Ascending aorta (tissue), 2 donors: Measurements from ENCODE around the gene M1AP. TPM values are rescaled to one million over a fixed set of nuclear protein-coding genes. Genes with fewer than 3 reads are reported as not detected.

Experiments
- DNase-seq, 2 donors: peaks; one replicate each; pipeline ENCODE4 v3.0.0-alpha.2; 2019; ENCODE audit warnings: low spot score in 2 of 2
- H3K27ac ChIP-seq, 2 donors: fragments of 200-600 bp; sonication (generic); one replicate each; pipeline ENCODE4 v1.5.1; 2016 to 2017; ENCODE audit warnings: mild to moderate bottlenecking in 1 of 2
- H3K27me3 ChIP-seq: fragments of 200-600 bp; sonication (generic); one replicate; pipeline ENCODE4 v1.5.1; 2017
- H3K36me3 ChIP-seq, 2 donors: fragments of 200-600 bp; sonication (generic); one replicate each; pipeline ENCODE4 v1.5.1; 2016
- H3K4me1 ChIP-seq, 2 donors: fragments of 200-600 bp; sonication (generic); one replicate each; pipeline ENCODE4 v1.5.1; 2016 to 2017; ENCODE audit warnings: mild to moderate bottlenecking in 1 of 2
- H3K4me3 ChIP-seq, 2 donors: fragments of 200-600 bp; sonication (generic); one replicate each; pipeline ENCODE4 v1.5.1; 2016 to 2017; ENCODE audit warnings: mild to moderate bottlenecking in 1 of 2
- H3K9me3 ChIP-seq, 2 donors: fragments of 200-600 bp; sonication (generic); one replicate each; pipeline ENCODE4 v1.5.1; 2016
- intact Hi-C: fragments of 100-400 bp; cut with DNase I; formaldehyde crosslinking; loops from one replicate; pipeline ENCODE4 v1.15.1; 2023
- total RNA-seq: library from RNA; depleted of rRNA; stranded (reverse); fragments of >200 nt; gene quantifications from one replicate; pipeline ENCODE4 v1.1.0, GENCODE V29; 2016
- TF ChIP-seq, protein P1 (sequence below), 3 experiments: fragments of 200-600 bp in 2 of 3; fragments of 450-650 bp in 1 of 3; sonication (generic) in 2 of 3; IDR thresholded peaks; one replicate each; pipeline ENCODE4 v1.5.1; 2016 to 2019; ENCODE audit warnings: antibody characterized with exemption in 3 of 3, mild to moderate bottlenecking in 1 of 3, moderate library complexity in 1 of 3

M1AP gene
- total RNA-seq, 1 donor from 2014 or later, result not detected

DNA sequence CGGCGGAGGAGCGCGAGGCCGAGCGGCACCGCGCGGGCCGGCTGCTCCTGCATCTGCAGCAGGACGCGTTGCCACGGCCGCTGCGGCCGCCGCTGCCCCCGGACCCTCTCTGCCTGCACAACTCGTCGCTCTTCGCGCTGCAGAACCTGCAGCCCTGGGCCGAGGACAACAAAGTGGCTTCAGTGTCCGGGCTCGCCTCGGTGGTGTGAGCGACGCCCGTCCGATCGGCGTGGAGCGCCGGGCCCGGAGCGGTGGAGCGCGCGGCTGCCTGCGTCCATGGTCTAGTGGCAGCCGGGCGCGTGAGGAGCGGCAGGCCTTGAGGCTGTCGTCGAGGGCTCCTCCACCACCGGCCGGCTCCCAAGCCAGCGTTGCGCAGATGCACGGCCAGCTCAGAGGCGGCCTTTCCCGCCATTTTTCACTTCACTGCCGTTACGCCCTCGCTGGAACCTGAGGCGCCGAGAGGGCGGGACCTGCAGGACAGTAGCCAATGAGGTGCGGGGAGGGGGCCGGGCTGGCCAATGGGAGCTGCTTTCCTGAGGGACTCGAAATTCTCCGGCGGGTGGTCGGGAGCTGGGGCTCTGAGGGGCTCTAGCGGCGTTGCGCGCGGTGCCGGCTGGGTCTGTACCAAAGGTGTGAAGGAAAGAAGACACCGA, 132.0 kb downstream of the M1AP start:
- peaks cover 16 to 18% of the 10 kb centered on the region in 2 donors for H3K4me1 ChIP-seq
- intact Hi-C loops, result no loop called here
- H3K27ac ChIP-seq, result no peak overlapping the region
- H3K4me3 ChIP-seq, result peak overlapping the region; percentile 46 to 58
- TF ChIP-seq, protein P1, sequence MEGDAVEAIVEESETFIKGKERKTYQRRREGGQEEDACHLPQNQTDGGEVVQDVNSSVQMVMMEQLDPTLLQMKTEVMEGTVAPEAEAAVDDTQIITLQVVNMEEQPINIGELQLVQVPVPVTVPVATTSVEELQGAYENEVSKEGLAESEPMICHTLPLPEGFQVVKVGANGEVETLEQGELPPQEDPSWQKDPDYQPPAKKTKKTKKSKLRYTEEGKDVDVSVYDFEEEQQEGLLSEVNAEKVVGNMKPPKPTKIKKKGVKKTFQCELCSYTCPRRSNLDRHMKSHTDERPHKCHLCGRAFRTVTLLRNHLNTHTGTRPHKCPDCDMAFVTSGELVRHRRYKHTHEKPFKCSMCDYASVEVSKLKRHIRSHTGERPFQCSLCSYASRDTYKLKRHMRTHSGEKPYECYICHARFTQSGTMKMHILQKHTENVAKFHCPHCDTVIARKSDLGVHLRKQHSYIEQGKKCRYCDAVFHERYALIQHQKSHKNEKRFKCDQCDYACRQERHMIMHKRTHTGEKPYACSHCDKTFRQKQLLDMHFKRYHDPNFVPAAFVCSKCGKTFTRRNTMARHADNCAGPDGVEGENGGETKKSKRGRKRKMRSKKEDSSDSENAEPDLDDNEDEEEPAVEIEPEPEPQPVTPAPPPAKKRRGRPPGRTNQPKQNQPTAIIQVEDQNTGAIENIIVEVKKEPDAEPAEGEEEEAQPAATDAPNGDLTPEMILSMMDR (IDR thresholded peaks at IDR 0.05), result no peak
- DNase-seq, result no peak
- peaks cover 39% of the 10 kb centered on the region for H3K27me3 ChIP-seq
- H3K9me3 ChIP-seq, result no peaks in the 10 kb centered on the region
- H3K36me3 ChIP-seq, result no peaks in the 10 kb centered on the region

DNA sequence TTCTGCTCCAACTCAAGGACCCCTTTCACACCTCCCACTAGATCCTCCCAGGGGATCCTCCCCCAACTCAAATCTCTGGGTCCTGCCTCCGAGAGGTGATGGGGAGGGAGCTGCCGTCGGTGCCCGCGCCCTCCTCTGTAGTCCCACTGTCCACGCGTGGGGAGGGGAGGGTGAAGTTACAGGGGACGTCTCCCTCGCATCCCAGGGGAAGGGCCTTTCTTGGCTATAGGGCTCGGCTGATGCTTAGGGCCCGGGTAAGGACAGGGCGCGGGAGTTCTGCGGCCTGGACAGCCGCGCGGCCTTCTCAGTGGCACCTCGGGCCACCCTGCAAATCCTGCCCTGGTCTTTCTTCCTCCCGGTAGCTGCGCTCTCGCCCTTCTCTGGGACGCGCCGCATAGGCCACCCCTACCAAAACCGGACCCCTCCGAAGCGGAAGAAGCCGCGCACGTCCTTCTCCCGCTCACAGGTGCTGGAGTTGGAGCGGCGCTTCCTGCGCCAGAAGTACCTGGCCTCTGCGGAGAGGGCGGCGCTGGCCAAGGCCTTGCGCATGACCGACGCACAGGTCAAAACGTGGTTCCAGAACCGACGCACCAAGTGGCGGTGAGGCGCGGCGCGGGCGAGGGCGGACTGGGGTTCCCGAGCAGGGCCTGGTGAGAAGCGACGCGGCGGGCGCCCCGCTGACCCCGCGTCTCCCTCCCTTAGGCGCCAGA, 132.7 kb downstream of the M1AP start:
- H3K27me3 ChIP-seq, result peaks cover 39% of the 10 kb centered on the region
- peak overlapping the region; percentile 46 to 58 for H3K4me3 ChIP-seq
- TF ChIP-seq, protein P1 (IDR thresholded peaks at IDR 0.05), result no peak
- no peak overlapping the region for H3K27ac ChIP-seq
- DNase-seq, result no peak
- intact Hi-C loops, result no loop called here
- no peaks in the 10 kb centered on the region for H3K36me3 ChIP-seq
- peaks cover 16 to 18% of the 10 kb centered on the region in 2 donors for H3K4me1 ChIP-seq
- no peaks in the 10 kb centered on the region for H3K9me3 ChIP-seq

DNA sequence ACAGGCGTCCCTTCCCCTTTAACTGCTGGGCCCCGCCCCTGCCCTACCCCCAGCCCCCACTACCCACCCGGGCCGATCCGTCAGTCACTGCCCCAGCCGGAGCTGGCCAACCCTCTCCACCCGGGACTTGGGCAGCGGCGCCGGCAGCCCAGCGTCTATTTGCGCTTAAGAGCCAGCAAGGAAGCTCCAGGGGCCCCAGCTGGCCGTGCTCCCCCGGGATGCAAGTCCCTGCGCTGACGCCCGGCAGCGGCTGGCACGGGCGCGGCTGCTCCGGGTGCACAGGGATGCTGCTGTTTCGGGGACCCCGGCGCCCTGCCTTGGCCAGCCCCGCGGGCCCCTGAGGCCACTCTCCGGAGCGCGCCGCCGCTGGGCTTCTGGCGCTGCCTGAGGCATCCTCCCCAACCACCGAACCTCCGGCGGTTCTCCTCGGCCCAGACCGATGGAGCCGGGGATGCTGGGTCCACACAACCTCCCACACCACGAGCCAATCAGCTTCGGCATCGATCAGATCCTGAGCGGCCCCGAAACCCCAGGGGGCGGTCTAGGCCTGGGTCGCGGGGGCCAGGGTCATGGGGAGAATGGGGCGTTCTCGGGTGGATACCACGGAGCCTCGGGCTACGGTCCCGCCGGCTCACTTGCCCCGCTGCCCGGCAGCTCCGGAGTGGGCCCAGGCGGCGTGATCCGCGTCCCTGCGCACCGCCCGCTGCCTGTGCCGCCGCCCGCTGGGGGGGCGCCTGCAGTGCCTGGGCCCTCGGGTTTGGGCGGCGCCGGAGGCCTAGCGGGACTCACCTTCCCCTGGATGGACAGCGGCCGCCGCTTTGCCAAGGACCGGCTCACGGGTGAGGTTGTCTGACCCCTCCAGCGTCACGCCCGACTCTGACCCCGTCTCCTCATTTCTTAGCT, 133.5 kb downstream of the M1AP start, which contains the start of gene TLX2:
TSS of gene TLX2 (plus strand) at position 83 of the 903 bp plus-strand sequence. CDS start at position 440, 357 bp downstream.
- Histone ChIP-seq H3K27me3 (peaks cover 39% of the 10 kb centered on the region), H3K9me3 (no peaks in the 10 kb centered on the region), H3K27ac (no peak within 1 kb of the TSS), H3K4me1 (peaks cover 16 to 18% of the 10 kb centered on the region in 2 donors), H3K4me3 (peak within 1 kb of the TSS in 1 of 2 donors; percentile 58), H3K36me3 (no peaks in the 10 kb centered on the region)
- intact Hi-C loops, result no loop called here
- no peak for DNase-seq
- TF ChIP-seq, protein P1 (IDR thresholded peaks at IDR 0.05), result no peak

DNA sequence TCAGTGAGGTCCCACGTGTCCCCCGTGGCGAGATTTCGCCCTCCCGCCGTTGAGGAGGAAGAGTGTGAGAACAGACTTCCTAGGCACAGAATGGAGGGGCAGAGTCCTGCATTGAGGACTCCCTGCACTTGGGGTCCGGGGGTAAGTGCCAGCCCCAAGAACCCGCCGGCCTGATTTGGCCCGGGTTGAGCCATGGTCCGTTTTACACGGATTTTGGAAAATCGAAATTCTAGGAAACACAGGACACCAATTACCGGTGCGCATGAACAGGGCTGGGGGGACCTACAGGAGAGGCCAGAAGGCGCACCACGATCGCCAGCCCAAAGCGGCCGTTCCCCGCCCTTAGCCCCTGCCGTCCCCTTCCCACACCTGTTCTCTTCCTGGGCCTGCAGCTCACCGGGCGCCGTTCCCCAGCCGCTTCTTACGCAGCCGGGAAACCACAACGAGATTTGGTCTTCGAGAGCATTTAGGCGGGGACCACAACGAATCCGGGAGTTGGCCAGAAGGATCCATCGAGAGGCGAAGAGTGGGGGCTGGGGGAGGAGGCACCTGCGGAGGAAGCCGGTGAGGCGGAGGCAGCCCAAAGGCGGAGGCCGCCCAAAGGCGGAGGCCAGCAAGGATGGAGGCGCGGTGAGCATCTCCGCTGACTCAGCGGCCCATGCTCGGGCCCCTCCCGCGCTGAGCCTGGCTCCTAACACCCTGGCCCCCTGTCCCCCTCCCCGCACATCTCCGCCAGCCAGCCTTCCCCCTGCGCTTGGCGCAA, 134.3 kb downstream of the M1AP start:
- TF ChIP-seq, protein P1 (IDR thresholded peaks at IDR 0.05), result no peak
- no peaks in the 10 kb centered on the region for H3K9me3 ChIP-seq
- H3K36me3 ChIP-seq, result no peaks in the 10 kb centered on the region
- H3K27ac ChIP-seq, result no peak overlapping the region
- intact Hi-C loops, result no loop called here
- peaks cover 16 to 18% of the 10 kb centered on the region in 2 donors for H3K4me1 ChIP-seq
- no peak for DNase-seq
- H3K4me3 ChIP-seq, result peak overlapping the region in 1 of 2 donors; percentile 58
- H3K27me3 ChIP-seq, result peaks cover 39% of the 10 kb centered on the region
